Fibroblast of mammary gland (primary cell): ENCODE results near the gene TUBB4B.
"Not testable (repeated sequence)": the region's sequence is repeated elsewhere in the genome, so short reads cannot be mapped to it uniquely, and the experiment has no call there.

Experiments
- DNase-seq: peaks from one replicate; pipeline ENCODE4 v3.0.0-alpha.2; 2010; ENCODE audit warnings: low read depth
- H3K4me3 ChIP-seq: 2 replicates; pipeline ENCODE4 v1.5.1; 2011; ENCODE audit warnings: low read depth, mild to moderate bottlenecking, low read length, moderate library complexity; ENCODE audit not compliant: control insufficient read depth
- TF ChIP-seq, protein P1 (sequence below): conservative IDR thresholded peaks from 2 replicates; pipeline ENCODE4 v1.5.1; 2011; ENCODE audit warnings: low read depth, low read length, inconsistent platforms; ENCODE audit not compliant: control insufficient read depth, insufficient read depth

Gene TUBB4B

GRCh38 chr9:137237759-137238726 lies 3.0 kb upstream of the TUBB4B start:
- TF ChIP-seq, protein P1, sequence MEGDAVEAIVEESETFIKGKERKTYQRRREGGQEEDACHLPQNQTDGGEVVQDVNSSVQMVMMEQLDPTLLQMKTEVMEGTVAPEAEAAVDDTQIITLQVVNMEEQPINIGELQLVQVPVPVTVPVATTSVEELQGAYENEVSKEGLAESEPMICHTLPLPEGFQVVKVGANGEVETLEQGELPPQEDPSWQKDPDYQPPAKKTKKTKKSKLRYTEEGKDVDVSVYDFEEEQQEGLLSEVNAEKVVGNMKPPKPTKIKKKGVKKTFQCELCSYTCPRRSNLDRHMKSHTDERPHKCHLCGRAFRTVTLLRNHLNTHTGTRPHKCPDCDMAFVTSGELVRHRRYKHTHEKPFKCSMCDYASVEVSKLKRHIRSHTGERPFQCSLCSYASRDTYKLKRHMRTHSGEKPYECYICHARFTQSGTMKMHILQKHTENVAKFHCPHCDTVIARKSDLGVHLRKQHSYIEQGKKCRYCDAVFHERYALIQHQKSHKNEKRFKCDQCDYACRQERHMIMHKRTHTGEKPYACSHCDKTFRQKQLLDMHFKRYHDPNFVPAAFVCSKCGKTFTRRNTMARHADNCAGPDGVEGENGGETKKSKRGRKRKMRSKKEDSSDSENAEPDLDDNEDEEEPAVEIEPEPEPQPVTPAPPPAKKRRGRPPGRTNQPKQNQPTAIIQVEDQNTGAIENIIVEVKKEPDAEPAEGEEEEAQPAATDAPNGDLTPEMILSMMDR: no peak
- DNase-seq: no peak
- no peak overlapping the region for H3K4me3 ChIP-seq

GRCh38 chr9:137239541-137240200 lies 1.4 kb upstream of the TUBB4B start:
- DNase-seq: not testable (repeated sequence)
- peak overlapping the region; percentile 62 for H3K4me3 ChIP-seq

GRCh38 chr9:137240318-137240840 lies 708 bp upstream of the TUBB4B start:
- peak; percentile 68 for DNase-seq
- H3K4me3 ChIP-seq: peak overlapping the region; percentile 62
- TF ChIP-seq, protein P1: no peak

DNA sequence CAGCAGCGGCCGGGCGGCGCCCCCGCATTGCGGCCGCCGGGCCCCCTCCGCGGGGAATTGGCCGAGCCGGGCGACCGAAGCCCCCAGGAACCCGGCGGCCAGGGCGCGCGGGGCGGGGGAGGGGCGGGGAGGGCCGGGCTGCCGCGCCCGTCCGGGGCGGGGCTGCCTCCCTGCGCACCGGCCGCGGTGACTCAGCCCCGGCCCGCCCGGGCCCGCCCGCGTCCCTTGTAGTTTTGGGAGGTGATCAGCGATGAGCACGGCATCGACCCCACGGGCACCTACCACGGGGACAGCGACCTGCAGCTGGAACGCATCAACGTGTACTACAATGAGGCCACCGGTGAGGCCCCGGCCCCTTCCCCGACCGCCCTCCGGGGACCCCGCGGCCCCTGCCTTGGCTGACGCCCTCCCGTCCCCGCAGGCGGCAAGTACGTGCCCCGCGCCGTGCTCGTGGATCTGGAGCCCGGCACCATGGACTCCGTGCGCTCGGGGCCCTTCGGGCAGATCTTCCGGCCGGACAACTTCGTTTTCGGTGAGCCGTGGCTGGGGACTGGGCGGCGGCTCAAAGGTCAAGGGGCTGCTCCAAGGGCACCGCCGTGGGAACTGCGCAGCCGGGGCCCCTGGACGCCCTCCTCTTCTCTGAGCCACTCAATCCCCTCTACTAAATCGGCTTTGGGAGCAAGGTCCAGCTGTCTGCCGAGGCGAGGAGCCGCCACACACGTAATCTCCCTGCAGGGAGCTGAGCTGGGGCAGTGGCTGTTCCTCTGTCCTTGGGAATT lies 592 bp downstream of the TUBB4B start:
- TF ChIP-seq, protein P1: no peak
- peak; percentile 44 for DNase-seq
- H3K4me3 ChIP-seq: peak overlapping the region; percentile 84

DNA sequence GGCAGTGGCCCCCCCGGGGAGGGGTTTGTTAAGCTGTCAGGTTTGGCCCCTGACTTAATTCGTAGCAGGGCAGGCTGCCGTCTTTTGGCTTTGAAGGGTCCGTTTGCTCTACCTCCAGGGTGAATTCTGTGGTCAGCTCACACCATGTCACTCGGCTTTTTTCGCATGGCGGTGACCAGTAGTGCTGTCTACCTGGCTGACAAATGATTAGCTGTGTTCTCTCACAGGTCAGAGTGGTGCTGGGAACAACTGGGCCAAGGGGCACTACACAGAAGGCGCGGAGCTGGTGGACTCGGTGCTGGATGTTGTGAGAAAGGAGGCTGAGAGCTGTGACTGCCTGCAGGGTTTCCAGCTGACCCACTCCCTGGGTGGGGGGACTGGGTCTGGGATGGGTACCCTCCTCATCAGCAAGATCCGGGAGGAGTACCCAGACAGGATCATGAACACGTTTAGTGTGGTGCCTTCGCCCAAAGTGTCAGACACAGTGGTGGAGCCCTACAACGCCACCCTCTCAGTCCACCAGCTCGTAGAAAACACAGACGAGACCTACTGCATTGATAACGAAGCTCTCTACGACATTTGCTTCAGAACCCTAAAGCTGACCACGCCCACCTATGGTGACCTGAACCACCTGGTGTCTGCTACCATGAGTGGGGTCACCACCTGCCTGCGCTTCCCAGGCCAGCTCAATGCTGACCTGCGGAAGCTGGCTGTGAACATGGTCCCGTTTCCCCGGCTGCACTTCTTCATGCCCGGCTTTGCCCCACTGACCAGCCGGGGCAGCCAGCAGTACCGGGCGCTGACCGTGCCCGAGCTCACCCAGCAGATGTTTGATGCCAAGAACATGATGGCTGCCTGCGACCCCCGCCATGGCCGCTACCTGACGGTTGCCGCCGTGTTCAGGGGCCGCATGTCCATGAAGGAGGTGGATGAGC lies 1.4 kb downstream of the TUBB4B start:
- TF ChIP-seq, protein P1: no peak
- DNase-seq: no peak
- peak overlapping the region; percentile 84 for H3K4me3 ChIP-seq

GRCh38 chr9:137243266-137243625 lies 2.2 kb downstream of the TUBB4B start:
- H3K4me3 ChIP-seq, DNase-seq: not testable (repeated sequence)
